IMR-90 (cell line): ENCODE results near the gene ZNF467. TPM values are rescaled to one million over a fixed set of nuclear protein-coding genes. Genes with fewer than 3 reads are reported as not detected.

Experiments
- ATAC-seq: fragments of 200-7000 bp; cut with Tn5 transposase; 2 replicates; pipeline ENCODE4 v1.9.1; 2020; ENCODE audit warnings: low read depth, mild to moderate bottlenecking, moderate library complexity
- BruUV-seq: library from RNA; stranded (reverse); fragments of 400-500 nt; replicated peaks from 2 replicates; lab custom pipeline; 2021; lab: Mats Ljungman, UMichigan
- CTCF ChIA-PET: fragments of 300-600 bp; formaldehyde crosslinking; extraction: SDS; loops from one replicate; lab custom pipeline; 2021; ENCODE audit warnings: antibody characterized with exemption; lab: Yijun Ruan, JAX
- POLR2A ChIA-PET: fragments of 300-600 bp; sonication (Branson Sonifier 250); formaldehyde crosslinking; loops from one replicate; lab custom pipeline; 2022; ENCODE audit warnings: antibody characterized with exemption; ENCODE audit not compliant: unreplicated experiment; lab: Charles Lee
- DNase-seq: peaks from one replicate; pipeline ENCODE4 v3.0.0; 2013
- H2AFZ ChIP-seq: replicated peaks from 2 replicates; pipeline ENCODE3; 2013; ENCODE audit warnings: low read length, mild to moderate bottlenecking; ENCODE audit not compliant: poor library complexity
- H2AK5ac ChIP-seq: 2 replicates; pipeline ENCODE4 v1.6.1; 2013; ENCODE audit warnings: low read depth, low read length, inconsistent platforms
- H2AK9ac ChIP-seq: replicated peaks from 2 replicates; pipeline ENCODE3; 2013; ENCODE audit warnings: mild to moderate bottlenecking, low read depth, low read length, moderate library complexity; ENCODE audit not compliant: poor library complexity
- H2BK120ac ChIP-seq: 2 replicates; pipeline ENCODE4 v1.6.1; 2013; ENCODE audit warnings: low read depth, low read length, inconsistent platforms
- H2BK15ac ChIP-seq: 3 replicates; pipeline ENCODE4 v1.6.1; 2013; ENCODE audit warnings: low read depth, low read length, inconsistent platforms
- H2BK20ac ChIP-seq: 2 replicates; pipeline ENCODE4 v1.6.1; 2013; ENCODE audit warnings: low read depth, mild to moderate bottlenecking, inconsistent platforms, low read length, moderate library complexity
- H2BK5ac ChIP-seq: 2 replicates; pipeline ENCODE4 v1.6.1; 2013; ENCODE audit warnings: mild to moderate bottlenecking, low read depth, low read length, inconsistent platforms; ENCODE audit not compliant: poor library complexity, severe bottlenecking
- H3K14ac ChIP-seq: replicated peaks from 2 replicates; pipeline ENCODE4 v1.6.1; 2013; ENCODE audit warnings: low read depth, low read length, inconsistent platforms
- H3K18ac ChIP-seq: 2 replicates; pipeline ENCODE4 v1.6.1; 2013; ENCODE audit warnings: low read depth, low read length, control low read depth
- H3K23ac ChIP-seq: 2 replicates; pipeline ENCODE4 v1.6.1; 2013; ENCODE audit warnings: low read depth, low read length, inconsistent platforms
- H3K27ac ChIP-seq: 2 replicates; pipeline ENCODE4 v1.5.1; 2013; ENCODE audit warnings: mild to moderate bottlenecking, control low read depth, low read length; ENCODE audit not compliant: insufficient read depth
- H3K27me3 ChIP-seq: 2 replicates; pipeline ENCODE4 v1.6.1; 2013; ENCODE audit warnings: low read length; ENCODE audit not compliant: control insufficient read depth, insufficient read depth
- H3K36me3 ChIP-seq: 2 replicates; pipeline ENCODE4 v1.6.1; 2013; ENCODE audit warnings: low read length, mixed read lengths; ENCODE audit not compliant: control insufficient read depth, insufficient read depth
- H3K4ac ChIP-seq: 2 replicates; pipeline ENCODE4 v1.6.1; 2013; ENCODE audit warnings: low read depth, low read length, inconsistent platforms
- H3K4me1 ChIP-seq: 2 replicates; pipeline ENCODE4 v1.6.1; 2013; ENCODE audit warnings: low read length, mixed read lengths; ENCODE audit not compliant: control insufficient read depth, insufficient read depth
- H3K4me2 ChIP-seq: 2 replicates; pipeline ENCODE4 v1.6.1; 2013; ENCODE audit warnings: low read depth, mild to moderate bottlenecking, control low read depth, low read length, moderate library complexity
- H3K4me3 ChIP-seq: 2 replicates; pipeline ENCODE4 v1.5.1; 2013; ENCODE audit warnings: low read depth, mild to moderate bottlenecking, control low read depth, low read length, moderate library complexity; ENCODE audit not compliant: insufficient read depth
- H3K56ac ChIP-seq: 2 replicates; pipeline ENCODE4 v1.6.1; 2013; ENCODE audit warnings: low read length, inconsistent platforms; ENCODE audit not compliant: insufficient read depth; ENCODE audit errors: extremely low read depth
- H3K79me1 ChIP-seq, 2 experiments: 2 replicates each; pipeline ENCODE4 v1.6.1; 2013; ENCODE audit warnings: low read length in 2 of 2, inconsistent platforms in 1 of 2, low read depth in 1 of 2
- H3K9ac ChIP-seq: 2 replicates; pipeline ENCODE4 v1.6.1; 2013; ENCODE audit warnings: low read depth, low read length, control low read depth
- H3K9me1 ChIP-seq: 2 replicates; pipeline ENCODE4 v1.6.1; 2013; ENCODE audit warnings: low read length, inconsistent platforms; ENCODE audit not compliant: insufficient read depth
- H3K9me3 ChIP-seq: 2 replicates; pipeline ENCODE4 v1.6.1; 2013; ENCODE audit warnings: low read length; ENCODE audit not compliant: control insufficient read depth, insufficient read depth
- H4K20me1 ChIP-seq: 2 replicates; pipeline ENCODE4 v1.6.1; 2013; ENCODE audit warnings: low read length, inconsistent platforms; ENCODE audit not compliant: insufficient read depth
- H4K5ac ChIP-seq: 2 replicates; pipeline ENCODE4 v1.6.1; 2013; ENCODE audit warnings: mild to moderate bottlenecking, low read depth, low read length, control low read depth
- H4K8ac ChIP-seq, 2 experiments: 2 replicates each; pipeline ENCODE4 v1.6.1; 2013; ENCODE audit warnings: low read depth in 2 of 2, low read length in 2 of 2, control low read depth in 1 of 2, inconsistent platforms in 1 of 2
- H4K91ac ChIP-seq: 2 replicates; pipeline ENCODE4 v1.6.1; 2013; ENCODE audit warnings: low read depth, low read length, inconsistent platforms; ENCODE audit not compliant: insufficient read depth
- BHLHE40 ChIP-seq: fragments of 150-350 bp; IDR thresholded peaks from 2 replicates; pipeline ENCODE4 v1.6.1; 2016; ENCODE audit warnings: mild to moderate bottlenecking, low read depth, low read length
- CEBPB ChIP-seq: IDR thresholded peaks from 2 replicates; pipeline ENCODE4 v1.6.1; 2012; ENCODE audit warnings: low read depth, low read length, improper control_type of control experiment
- SMC3 ChIP-seq: fragments of 150-350 bp; IDR thresholded peaks from 2 replicates; pipeline ENCODE4 v1.6.1; 2016; ENCODE audit warnings: low read depth, mild to moderate bottlenecking, antibody characterized with exemption, low read length, moderate library complexity
- WGBS, 2 experiments: methylation state at CpG; one replicate each; pipeline versions ENCODE4 v1.1.5 to v1.1.7; 2013; ENCODE audit warnings: missing lambda C conversion rate in 2 of 2; ENCODE audit not compliant: insufficient read length in 1 of 2; ENCODE audit errors: extremely low coverage in 2 of 2; 5-methylcytosine and 5-hydroxymethylcytosine counted together
- dilution Hi-C: fragments of 300-500 bp; cut with HindIII; formaldehyde crosslinking; loops from one replicate; pipeline ENCODE4 v1.14.3; 2018; ENCODE audit warnings: low sequenced_read_pairs; ENCODE audit not compliant: unreplicated experiment
- in situ Hi-C: fragments of 300-500 bp; cut with MboI; formaldehyde crosslinking; loops from 3 replicates; pipeline ENCODE4 v1.14.3; 2019; ENCODE audit warnings: low sequenced_read_pairs, inconsistent platforms, mixed read lengths
- intact Hi-C: fragments of 100-400 bp; cut with micrococcal nuclease; formaldehyde crosslinking; loops from 2 replicates; pipeline ENCODE4 v1.10.0; 2022
- polyA plus RNA-seq, 3 experiments: library from polyadenylated mRNA; depleted of rRNA; stranded (reverse); fragments of >200 nt; gene quantifications; 2 replicates each; pipeline ENCODE4 v1.2.3, GENCODE V29; 2012; ENCODE audit warnings: low replicate concordance in 1 of 3
- total RNA-seq: library from RNA; depleted of rRNA; stranded (reverse); fragments of >200 nt; gene quantifications from 2 replicates; pipeline ENCODE4 v1.2.3, GENCODE V29; 2012

ZNF467 gene
- total and polyA plus RNA-seq, 2 of the 4 experiments (the other 2 are of a cell fraction) = 0.67 TPM; not detected in 1

GRCh38 chr7:149767068-149767467, 6.3 kb downstream of the ZNF467 start:
- no peak overlapping the region for H3K56ac ChIP-seq
- H3K4ac ChIP-seq = no peak overlapping the region
- no peak overlapping the region for H3K9ac ChIP-seq
- ATAC-seq = no peak
- H2AK5ac ChIP-seq = no peak overlapping the region
- H2AFZ ChIP-seq = no peak overlapping the region
- no peaks in the 10 kb centered on the region; the same call in 1 of the 2 replicates for H3K9me3 ChIP-seq
- no peak overlapping the region for H3K4me2 ChIP-seq
- intact Hi-C loops = no loop called here
- H3K18ac ChIP-seq = no peak overlapping the region
- no peak overlapping the region for H4K91ac ChIP-seq
- H2BK5ac ChIP-seq = no peak overlapping the region
- no peaks in the 10 kb centered on the region; the same call in 1 of the 2 replicates for H3K9me1 ChIP-seq
- in situ Hi-C loops = no loop called here
- CTCF ChIA-PET = no interaction called here
- H3K14ac ChIP-seq = no peak overlapping the region
- H3K4me3 ChIP-seq = no peak overlapping the region
- TF ChIP-seq BHLHE40 (no peak), CEBPB (no peak), SMC3 (no peak)
- no peak overlapping the region for H2BK20ac ChIP-seq
- no peaks in the 10 kb centered on the region; the same call in 1 of the 2 replicates for H3K4me1 ChIP-seq
- no peak overlapping the region for H2BK120ac ChIP-seq
- no peak overlapping the region for H2BK15ac ChIP-seq
- no peak for DNase-seq
- H4K8ac ChIP-seq = no peak overlapping the region
- no peaks in the 10 kb centered on the region for H3K36me3 ChIP-seq
- H3K79me1 ChIP-seq = no peaks in the 10 kb centered on the region
- BruUV-seq = no TSS peak
- WGBS, 2 experiments = 73% methylated on average over 3 of the region's 8 CpGs; no CpG with 5 or more reads in 1 of the 2 experiments
- H3K27ac ChIP-seq = no peak overlapping the region
- no peaks in the 10 kb centered on the region for H4K20me1 ChIP-seq
- H4K5ac ChIP-seq = no peak overlapping the region
- dilution Hi-C loops = no loop called here
- no peak overlapping the region for H3K23ac ChIP-seq
- POLR2A ChIA-PET = no interaction called here
- no peak overlapping the region for H2AK9ac ChIP-seq
- peaks cover 12% of the 10 kb centered on the region; the same call in 1 of the 2 replicates for H3K27me3 ChIP-seq
